Astrocyte of the spinal cord (primary cell): ENCODE results near the gene KL.

Experiments
- DNase-seq: peaks from one replicate; pipeline ENCODE4 v3.0.0; 2011; ENCODE audit warnings: low read depth, low spot score
- H3K4me3 ChIP-seq: 2 replicates; pipeline ENCODE4 v1.5.1; 2011; ENCODE audit warnings: low read depth, mild to moderate bottlenecking, low read length, moderate library complexity
- in situ Hi-C: cut with HindIII; loops from 2 replicates; pipeline ENCODE4 v1.10.0; 2017; ENCODE audit warnings: low sequenced_read_pairs
- TF ChIP-seq, protein P1 (sequence below): IDR thresholded peaks from 2 replicates; pipeline ENCODE4 v1.5.1; 2012; ENCODE audit warnings: low read depth, mild to moderate bottlenecking, low read length, inconsistent platforms

KL gene

DNA sequence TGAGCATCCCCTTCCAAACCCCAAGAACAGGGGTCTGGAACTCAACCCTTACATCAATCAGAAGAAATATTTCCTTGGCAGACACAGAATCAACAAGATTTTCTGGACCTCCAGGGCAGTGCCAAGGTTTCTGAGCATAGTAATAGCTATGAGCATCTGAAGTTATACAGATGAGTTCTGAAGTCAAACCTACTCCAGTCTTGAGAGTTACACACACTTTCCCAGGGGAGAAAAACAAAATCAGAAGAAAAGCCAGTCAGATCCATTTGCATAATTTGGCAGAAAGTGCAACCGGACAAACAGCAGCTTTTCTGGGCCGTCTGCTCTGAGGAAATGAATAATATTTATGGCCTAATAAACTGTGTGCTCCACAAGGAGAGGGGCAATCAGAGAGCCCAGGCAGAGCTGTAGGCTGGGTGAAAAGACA lies 93.1 kb downstream of the KL start:
- no peak for DNase-seq
- in situ Hi-C loops: no loop called here
- TF ChIP-seq, protein P1, sequence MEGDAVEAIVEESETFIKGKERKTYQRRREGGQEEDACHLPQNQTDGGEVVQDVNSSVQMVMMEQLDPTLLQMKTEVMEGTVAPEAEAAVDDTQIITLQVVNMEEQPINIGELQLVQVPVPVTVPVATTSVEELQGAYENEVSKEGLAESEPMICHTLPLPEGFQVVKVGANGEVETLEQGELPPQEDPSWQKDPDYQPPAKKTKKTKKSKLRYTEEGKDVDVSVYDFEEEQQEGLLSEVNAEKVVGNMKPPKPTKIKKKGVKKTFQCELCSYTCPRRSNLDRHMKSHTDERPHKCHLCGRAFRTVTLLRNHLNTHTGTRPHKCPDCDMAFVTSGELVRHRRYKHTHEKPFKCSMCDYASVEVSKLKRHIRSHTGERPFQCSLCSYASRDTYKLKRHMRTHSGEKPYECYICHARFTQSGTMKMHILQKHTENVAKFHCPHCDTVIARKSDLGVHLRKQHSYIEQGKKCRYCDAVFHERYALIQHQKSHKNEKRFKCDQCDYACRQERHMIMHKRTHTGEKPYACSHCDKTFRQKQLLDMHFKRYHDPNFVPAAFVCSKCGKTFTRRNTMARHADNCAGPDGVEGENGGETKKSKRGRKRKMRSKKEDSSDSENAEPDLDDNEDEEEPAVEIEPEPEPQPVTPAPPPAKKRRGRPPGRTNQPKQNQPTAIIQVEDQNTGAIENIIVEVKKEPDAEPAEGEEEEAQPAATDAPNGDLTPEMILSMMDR: no peak
- no peak overlapping the region for H3K4me3 ChIP-seq

DNA sequence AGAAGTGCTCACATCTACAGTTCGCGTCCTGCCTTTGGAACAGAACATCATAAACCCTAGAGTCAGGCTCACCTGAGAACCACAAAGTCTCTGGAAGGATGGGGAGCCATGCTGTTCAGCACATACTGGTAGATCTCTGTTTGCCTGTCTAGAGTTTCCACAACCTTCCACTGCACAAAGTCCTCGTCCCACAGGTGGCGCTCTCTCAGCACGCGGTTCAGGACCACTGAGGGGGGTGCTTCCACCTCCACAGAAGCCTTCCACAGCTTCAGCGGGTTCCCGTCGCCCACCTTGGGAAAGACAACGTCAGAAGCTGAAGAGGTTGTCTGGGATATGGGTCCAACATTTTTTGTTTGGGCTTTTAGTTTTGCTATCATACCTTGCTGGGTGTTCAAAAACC lies 93.6 kb downstream of the KL start:
- H3K4me3 ChIP-seq: no peak overlapping the region
- no peak for DNase-seq
- in situ Hi-C loops: no loop called here
- TF ChIP-seq, protein P1: peak; percentile 39

DNA sequence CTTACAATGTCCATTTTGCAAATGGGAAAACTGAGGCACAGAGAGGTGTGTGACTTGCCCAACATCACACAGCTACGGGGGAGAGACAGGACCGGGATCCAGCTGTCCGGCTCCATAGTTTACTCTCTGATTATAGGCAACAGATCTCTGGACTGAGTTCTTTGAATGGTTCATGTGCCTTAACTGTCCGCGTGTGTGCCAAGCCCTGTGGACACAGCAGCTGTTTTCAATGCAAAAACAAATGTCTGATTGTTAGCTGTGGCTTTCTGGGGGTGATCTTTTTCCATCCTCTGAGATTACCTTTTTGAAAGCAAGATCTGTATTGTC lies 94.1 kb downstream of the KL start:
- H3K4me3 ChIP-seq: no peak overlapping the region
- in situ Hi-C loops: no loop called here
- TF ChIP-seq, protein P1: no peak
- no peak for DNase-seq

GRCh38 chr13:33110713-33111413 lies 94.6 kb downstream of the KL start:
- no peak overlapping the region for H3K4me3 ChIP-seq
- TF ChIP-seq, protein P1: no peak
- in situ Hi-C loops: no loop called here
- peak; percentile 71 for DNase-seq

- in situ Hi-C loops: no loop called here
- H3K4me3 ChIP-seq: no peak overlapping the region
- peak; percentile 64 for DNase-seq
- TF ChIP-seq, protein P1: no peak
These were observed 95.3 kb downstream of the KL start for GRCh38 chr13:33111414-33112110.

- TF ChIP-seq, protein P1: no peak
- in situ Hi-C loops: no loop called here
- H3K4me3 ChIP-seq: no peak overlapping the region
- peak; percentile 70 for DNase-seq
These were observed 96.5 kb downstream of the KL start for GRCh38 chr13:33112766-33113165.
